AG04449 (cell line): ENCODE measurements around the gene CPT1C.

Source experiments
- CTCF ChIA-PET: fragments of 350-600 bp; formaldehyde crosslinking; extraction: SDS; loops from one replicate; lab custom pipeline; 2021; ENCODE audit warnings: antibody characterized with exemption; lab: Yijun Ruan, JAX
- POLR2A ChIA-PET: fragments of 400-600, 350-600 bp; formaldehyde crosslinking; extraction: SDS; loops from one replicate; lab custom pipeline; 2020; ENCODE audit warnings: antibody characterized with exemption, inconsistent platforms; lab: Yijun Ruan, JAX
- DNase-seq: peaks from one replicate; pipeline ENCODE4 v3.0.0-alpha.2; 2010; ENCODE audit warnings: low read depth, low spot score
- H3K4me3 ChIP-seq: 2 replicates; pipeline ENCODE4 v1.5.1; 2011; ENCODE audit warnings: low read depth, mild to moderate bottlenecking, control low read depth, low read length
- TF ChIP-seq, protein P1 (sequence below): IDR thresholded peaks from one replicate; pipeline ENCODE4 v1.5.1; 2011; ENCODE audit warnings: mild to moderate bottlenecking, moderate library complexity, low read length, control low read depth, inconsistent platforms; ENCODE audit not compliant: insufficient read depth; ENCODE audit errors: missing control alignments

The CPT1C gene

GRCh38 chr19:49690079-49690655 is 749 bp upstream of the CPT1C start:
- no peak for DNase-seq
- POLR2A ChIA-PET, result no interaction called here
- TF ChIP-seq, protein P1, sequence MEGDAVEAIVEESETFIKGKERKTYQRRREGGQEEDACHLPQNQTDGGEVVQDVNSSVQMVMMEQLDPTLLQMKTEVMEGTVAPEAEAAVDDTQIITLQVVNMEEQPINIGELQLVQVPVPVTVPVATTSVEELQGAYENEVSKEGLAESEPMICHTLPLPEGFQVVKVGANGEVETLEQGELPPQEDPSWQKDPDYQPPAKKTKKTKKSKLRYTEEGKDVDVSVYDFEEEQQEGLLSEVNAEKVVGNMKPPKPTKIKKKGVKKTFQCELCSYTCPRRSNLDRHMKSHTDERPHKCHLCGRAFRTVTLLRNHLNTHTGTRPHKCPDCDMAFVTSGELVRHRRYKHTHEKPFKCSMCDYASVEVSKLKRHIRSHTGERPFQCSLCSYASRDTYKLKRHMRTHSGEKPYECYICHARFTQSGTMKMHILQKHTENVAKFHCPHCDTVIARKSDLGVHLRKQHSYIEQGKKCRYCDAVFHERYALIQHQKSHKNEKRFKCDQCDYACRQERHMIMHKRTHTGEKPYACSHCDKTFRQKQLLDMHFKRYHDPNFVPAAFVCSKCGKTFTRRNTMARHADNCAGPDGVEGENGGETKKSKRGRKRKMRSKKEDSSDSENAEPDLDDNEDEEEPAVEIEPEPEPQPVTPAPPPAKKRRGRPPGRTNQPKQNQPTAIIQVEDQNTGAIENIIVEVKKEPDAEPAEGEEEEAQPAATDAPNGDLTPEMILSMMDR, result no peak
- peak overlapping the region; percentile 64 for H3K4me3 ChIP-seq
- CTCF ChIA-PET, result interaction anchor here (1.1 to 5.5 kb wide), 5 partner anchors 9 to 121 kb away, joined by 3 to 39 read pairs (median 3); partner anchors contain the start of gene PRMT1

GRCh38 chr19:49691243-49692146 is 579 bp downstream of the CPT1C start:
- ChIA-PET CTCF (interaction anchor here (0.9 to 5.5 kb wide), 7 partner anchors 11 to 26 kb away, joined by 3 to 39 read pairs (median 3); partner anchors contain the start of gene PRMT1), POLR2A (no interaction called here)
- TF ChIP-seq, protein P1, result no peak
- H3K4me3 ChIP-seq, result peak overlapping the region; percentile 64
- DNase-seq, result no peak

DNA sequence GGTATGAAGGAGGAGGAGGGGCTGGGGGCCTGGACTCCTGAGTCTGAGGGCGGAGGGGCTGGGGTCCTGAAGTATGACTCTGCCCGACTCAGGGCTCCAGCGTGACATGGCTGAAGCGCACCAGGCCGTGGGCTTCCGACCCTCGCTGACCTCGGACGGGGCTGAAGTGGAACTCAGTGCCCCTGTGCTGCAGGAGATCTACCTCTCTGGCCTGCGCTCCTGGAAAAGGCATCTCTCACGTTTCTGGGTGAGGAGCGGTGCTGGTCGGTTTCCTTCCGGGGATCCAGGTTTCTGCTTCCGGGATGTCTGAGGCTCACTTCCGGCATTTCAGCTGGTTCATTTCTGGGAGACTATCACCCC is 1.2 kb downstream of the CPT1C start:
- POLR2A ChIA-PET, result no interaction called here
- CTCF ChIA-PET, result interaction anchor here (0.9 to 4.2 kb wide), 5 partner anchors 11 to 26 kb away, joined by 3 to 27 read pairs (median 8); no protein-coding TSS in a partner anchor
- TF ChIP-seq, protein P1, result no peak
- no peak for DNase-seq
- peak overlapping the region; percentile 64 for H3K4me3 ChIP-seq

DNA sequence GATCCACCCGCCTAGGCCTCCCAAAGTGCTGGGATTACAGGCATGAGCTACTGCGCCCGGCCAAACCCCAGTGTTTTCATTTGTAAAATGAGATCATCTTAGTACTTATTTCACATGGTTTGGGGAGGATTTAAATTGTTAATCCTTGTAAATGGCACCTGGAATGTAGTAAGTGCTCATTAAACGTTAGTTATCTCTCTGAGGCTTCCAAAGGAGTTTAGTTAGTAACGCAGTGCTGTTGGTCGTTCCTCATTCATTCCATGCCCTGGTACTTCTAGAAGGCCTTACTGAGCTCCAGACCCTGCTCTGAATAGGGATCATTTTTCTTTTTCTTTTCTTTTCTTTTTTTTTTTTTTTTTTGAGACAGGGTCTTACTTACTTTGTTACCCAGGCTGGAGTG is 5.2 kb downstream of the CPT1C start:
- CTCF ChIA-PET, result interaction anchor here (2.5 kb wide), 1 partner anchor 15 kb away, joined by 8 read pairs; no protein-coding TSS in a partner anchor
- DNase-seq, result no peak
- POLR2A ChIA-PET, result interaction anchor here (0.8 kb wide), 1 partner anchor 154 kb away, joined by 5 read pairs; no protein-coding TSS in a partner anchor
- no peak overlapping the region for H3K4me3 ChIP-seq
- TF ChIP-seq, protein P1, result no peak

DNA sequence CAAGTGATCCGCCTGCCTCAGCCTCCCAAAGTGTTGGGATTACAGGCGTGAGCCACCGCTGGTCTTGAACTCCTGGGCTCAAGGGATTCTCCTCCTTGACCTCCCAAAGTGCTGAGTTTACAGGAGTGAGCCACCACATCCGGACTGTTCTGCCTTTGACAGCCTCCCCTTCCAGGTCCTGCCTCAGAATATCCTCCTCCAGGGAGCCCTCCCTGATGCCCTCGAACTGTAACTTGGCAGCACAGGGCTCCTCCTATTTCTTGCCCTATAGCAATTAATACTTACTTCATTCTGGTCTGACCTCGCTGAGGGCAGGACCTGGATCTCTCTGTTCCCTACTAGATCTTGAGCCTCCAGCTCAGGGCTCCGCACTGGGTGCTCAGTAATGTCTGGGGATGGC is 5.9 kb downstream of the CPT1C start:
- no peak overlapping the region for H3K4me3 ChIP-seq
- ChIA-PET CTCF (interaction anchor here (2.5 kb wide), 1 partner anchor 15 kb away, joined by 8 read pairs; no protein-coding TSS in a partner anchor), POLR2A (no interaction called here)
- no peak for DNase-seq
- TF ChIP-seq, protein P1, result no peak

- TF ChIP-seq, protein P1, result no peak
- ChIA-PET POLR2A (interaction anchor here (0.6 kb wide), 1 partner anchor 698 kb away, joined by 3 read pairs; no protein-coding TSS in a partner anchor), CTCF (interaction anchor here (1.4 to 2.3 kb wide), 4 partner anchors 11 to 21 kb away, joined by 4 to 5 read pairs (median 5); no protein-coding TSS in a partner anchor)
- no peak overlapping the region for H3K4me3 ChIP-seq
- no peak for DNase-seq
Measured at GRCh38 chr19:49699364-49699763, 8.4 kb downstream of the CPT1C start.
